Effector CD4-positive, alpha-beta T cell (primary cell): Measurements from ENCODE around the gene MLXIP.
"Not testable (repeated sequence)": the region's sequence is repeated elsewhere in the genome, so short reads cannot be mapped to it uniquely, and the experiment has no call there.

Experiments used
- DNase-seq: peaks from one replicate; pipeline ENCODE4 v3.0.0-alpha.2; 2020

MLXIP gene

GRCh38 chr12:122054842-122055520 lies 23.6 kb upstream of the MLXIP start:
- DNase-seq, result no peak

GRCh38 chr12:122056406-122056805 lies 22.1 kb upstream of the MLXIP start:
- not testable (repeated sequence) for DNase-seq

- DNase-seq, result no peak
These were observed 21.4 kb upstream of the MLXIP start for GRCh38 chr12:122057007-122057735.

GRCh38 chr12:122057769-122058168 lies 20.8 kb upstream of the MLXIP start:
- no peak for DNase-seq

- no peak for DNase-seq
These were observed 19.9 kb upstream of the MLXIP start for GRCh38 chr12:122058549-122059149.

GRCh38 chr12:122059203-122059960 lies 19.2 kb upstream of the MLXIP start:
- no peak for DNase-seq

- DNase-seq, result no peak
These were observed 18.5 kb upstream of the MLXIP start for GRCh38 chr12:122060081-122060501.

- no peak for DNase-seq
These were observed 17.3 kb upstream of the MLXIP start for GRCh38 chr12:122061253-122061652.

- DNase-seq, result no peak
These were observed 15.5 kb upstream of the MLXIP start for GRCh38 chr12:122062832-122063693.

- DNase-seq, result no peak
These were observed 14.9 kb upstream of the MLXIP start for GRCh38 chr12:122063694-122064024.

- no peak for DNase-seq
These were observed 14.4 kb upstream of the MLXIP start for GRCh38 chr12:122064025-122064777.

GRCh38 chr12:122064780-122065588 lies 13.6 kb upstream of the MLXIP start:
- DNase-seq, result no peak

- DNase-seq, result no peak
These were observed 11.0 kb upstream of the MLXIP start for GRCh38 chr12:122067548-122067947.

GRCh38 chr12:122067966-122068365 lies 10.6 kb upstream of the MLXIP start:
- no peak for DNase-seq

GRCh38 chr12:122072031-122072970 lies 6.3 kb upstream of the MLXIP start:
- no peak for DNase-seq

- no peak for DNase-seq
These were observed 4.7 kb upstream of the MLXIP start for GRCh38 chr12:122073815-122074214.

GRCh38 chr12:122076743-122077495 lies 1.6 kb upstream of the MLXIP start:
- no peak for DNase-seq

GRCh38 chr12:122079033-122079531 lies 526 bp downstream of the MLXIP start:
- DNase-seq, result no peak
